BJ (cell line): ENCODE measurements around the gene DCAF11. TPM values are rescaled to one million over a fixed set of nuclear protein-coding genes. Genes with fewer than 3 reads are reported as not detected.

Experiments used
- CTCF ChIA-PET: fragments of 350-600 bp; formaldehyde crosslinking; extraction: SDS; loops from one replicate; lab custom pipeline; 2021; ENCODE audit warnings: antibody characterized with exemption, inconsistent platforms; lab: Yijun Ruan, JAX
- POLR2A ChIA-PET: fragments of 300-600 bp; sonication (Branson Sonifier 250); formaldehyde crosslinking; extraction: SDS; loops from one replicate; lab custom pipeline; 2021; ENCODE audit warnings: antibody characterized with exemption; lab: Charles Lee
- DNase-seq: peaks from one replicate; pipeline ENCODE4 v3.0.0-alpha.2; 2011; ENCODE audit warnings: low read depth
- H3K27me3 ChIP-seq: 2 replicates; pipeline ENCODE4 v1.6.0; 2011; ENCODE audit warnings: low read length; ENCODE audit not compliant: control insufficient read depth, insufficient read depth
- H3K36me3 ChIP-seq: 2 replicates; pipeline ENCODE4 v1.5.1; 2011; ENCODE audit warnings: low read length; ENCODE audit not compliant: control insufficient read depth, insufficient read depth
- H3K4me3 ChIP-seq: 2 replicates; pipeline ENCODE4 v1.5.1; 2011; ENCODE audit warnings: low read depth, mild to moderate bottlenecking, control low read depth, low read length
- CTCF ChIP-seq: IDR thresholded peaks from 2 replicates; pipeline ENCODE4 v1.5.1; 2011; ENCODE audit warnings: low read depth, mild to moderate bottlenecking, control low read depth, inconsistent platforms, low read length, moderate library complexity; ENCODE audit not compliant: insufficient read depth
- polyA plus RNA-seq: library from polyadenylated mRNA; depleted of rRNA; stranded (reverse); fragments of >200 nt; gene quantifications from 2 replicates; pipeline ENCODE4 v1.2.3, GENCODE V29; 2011

Gene DCAF11
- polyA plus RNA-seq, 1 experiment = 50.0 TPM

- ChIA-PET POLR2A (no interaction called here), CTCF (interaction anchor here (0.6 to 4.5 kb wide), 9 partner anchors 9 to 65 kb away, joined by 3 to 74 read pairs (median 6); partner anchors contain the start of genes CPNE6 and PCK2)
- H3K36me3 ChIP-seq = no peaks in the 10 kb centered on the region
Measured at GRCh38 chr14:24079491-24080141, 35.0 kb upstream of the DCAF11 start.

GRCh38 chr14:24080142-24080530 lies 34.4 kb upstream of the DCAF11 start:
- H3K4me3 ChIP-seq = no peak overlapping the region
- peaks cover 27% of the 10 kb centered on the region for H3K27me3 ChIP-seq
- ChIA-PET POLR2A (no interaction called here), CTCF (interaction anchor here (0.9 to 4.5 kb wide), 11 partner anchors 9 to 65 kb away, joined by 3 to 74 read pairs (median 4); partner anchors contain the start of genes CPNE6 and PCK2)
- H3K36me3 ChIP-seq = no peaks in the 10 kb centered on the region
- no peak for DNase-seq
- no peak for TF ChIP-seq CTCF

More at GRCh38 chr14:24079491-24080141, 35.0 kb upstream of the DCAF11 start:
- DNase-seq = no peak
- no peak for TF ChIP-seq CTCF
- Histone ChIP-seq H3K27me3 (peaks cover 27% of the 10 kb centered on the region), H3K4me3 (no peak overlapping the region)

- Histone ChIP-seq H3K27me3 (peaks cover 27% of the 10 kb centered on the region), H3K4me3 (peak overlapping the region; percentile 45), H3K36me3 (no peaks in the 10 kb centered on the region)
- TF ChIP-seq CTCF = no peak
- ChIA-PET POLR2A (no interaction called here), CTCF (interaction anchor here (0.6 to 4.5 kb wide), 16 partner anchors 11 to 1531 kb away, joined by 3 to 74 read pairs (median 4); partner anchors contain the start of genes PCK2 and TINF2)
- no peak for DNase-seq
Measured at GRCh38 chr14:24080888-24081738, 33.5 kb upstream of the DCAF11 start.

- no peak for TF ChIP-seq CTCF
- Histone ChIP-seq H3K36me3 (no peaks in the 10 kb centered on the region), H3K4me3 (peak overlapping the region; percentile 45), H3K27me3 (peaks cover 27% of the 10 kb centered on the region)
- no peak for DNase-seq
- ChIA-PET CTCF (interaction anchor here (0.6 to 4.5 kb wide), 9 partner anchors 11 to 1532 kb away, joined by 3 to 74 read pairs (median 4); partner anchors contain the start of genes PCK2 and TINF2), POLR2A (no interaction called here)
Measured at GRCh38 chr14:24081739-24082211, 32.8 kb upstream of the DCAF11 start.
